K562 (cell line): ENCODE results near the gene TTC9C. TPM values are rescaled to one million over a fixed set of nuclear protein-coding genes. Genes with fewer than 3 reads are reported as not detected.

Experiments
- BRCA1 ChIP-seq, 2 experiments: fragments of 450-650 bp in 1 of 2; sonication (generic) in 1 of 2; formaldehyde crosslinking in 1 of 2; IDR thresholded peaks; 2 replicates each; pipeline versions ENCODE4 v1.5.0 to v1.6.1; 2017 to 2020; ENCODE audit warnings: mild to moderate bottlenecking in 1 of 2, missing genetic modification reagents in 1 of 2
- GABPB2 ChIP-seq: fragments of 250-450 bp; sonication (Bioruptor Pico); conservative IDR thresholded peaks from 2 replicates; pipeline ENCODE4 v1.5.1; 2021; ENCODE audit warnings: mild to moderate bottlenecking
- MYBL2 ChIP-seq, 2 experiments: fragments of 450-650 bp in 1 of 2; sonication (generic) in 1 of 2; formaldehyde crosslinking in 1 of 2; IDR thresholded peaks; 2 replicates each; pipeline versions ENCODE4 v1.6.1 to v1.8.1; 2017 to 2022; ENCODE audit warnings: borderline replicate concordance in 1 of 2, inconsistent platforms in 1 of 2, low read depth in 1 of 2, mild to moderate bottlenecking in 1 of 2, missing genetic modification reagents in 1 of 2, moderate library complexity in 1 of 2
- TOE1 ChIP-seq, 2 experiments: fragments of 450-650 bp in 1 of 2; sonication (generic) in 1 of 2; formaldehyde crosslinking in 1 of 2; IDR thresholded peaks; 2 replicates each; pipeline versions ENCODE4 v1.7.1 to v1.8.0; 2016 to 2022; ENCODE audit warnings: borderline replicate concordance in 2 of 2, mild to moderate bottlenecking in 2 of 2, antibody characterized with exemption in 1 of 2, inconsistent platforms in 1 of 2, low read depth in 1 of 2, missing genetic modification reagents in 1 of 2, moderate library complexity in 1 of 2
- polyA plus RNA-seq, 8 experiments: library from polyadenylated mRNA; depleted of rRNA in 4 of 8; stranded (reverse) in 5 of 8; unstranded in 3 of 8; fragments of >200 nt; fragmentation: Nextera tagmentation in 2 of 8; fragmentation: Illumina TruSeq in 1 of 8; extraction: Ambion mirVana in 2 of 8; extraction: Trizol in 1 of 8; gene quantifications; 2 replicates each; pipeline versions ENCODE4 v1.2.1 to v1.2.3, GENCODE V29; 2011 to 2014; ENCODE audit warnings: inconsistent platforms in 1 of 8, missing spikeins in 1 of 8
- total RNA-seq, 7 experiments: library from RNA; depleted of rRNA in 6 of 7; stranded (reverse); fragments of >200 nt in 6 of 7; fragmentation: Illumina TruSeq in 2 of 7; extraction: Trizol in 2 of 7; gene quantifications; 2 replicates each; pipeline versions ENCODE4 v1.2.1 to v1.2.3, GENCODE V29; 2011 to 2021; ENCODE audit warnings: low replicate concordance in 1 of 7
- TF ChIP-seq, protein P1 (sequence below): fragments of 450-650 bp; IDR thresholded peaks from 2 replicates; pipeline ENCODE4 v1.6.1; 2018; ENCODE audit not compliant: partially characterized antibody
- TF ChIP-seq, protein P2 (sequence below): fragments of 450-650 bp; IDR thresholded peaks from 2 replicates; pipeline ENCODE4 v1.6.1; 2016; ENCODE audit warnings: mild to moderate bottlenecking, moderate library complexity
- TF ChIP-seq, protein P3 (sequence below): sonication (generic); formaldehyde crosslinking; IDR thresholded peaks from 2 replicates; pipeline ENCODE4 v1.5.0; 2020; ENCODE audit warnings: missing genetic modification reagents

Gene TTC9C
- total and polyA plus RNA-seq, 9 of the 15 experiments (the other 6 are each of a cell fraction or from before 2014, with no cell fraction given): 32.8 to 59.0 (median 37.1) TPM

DNA sequence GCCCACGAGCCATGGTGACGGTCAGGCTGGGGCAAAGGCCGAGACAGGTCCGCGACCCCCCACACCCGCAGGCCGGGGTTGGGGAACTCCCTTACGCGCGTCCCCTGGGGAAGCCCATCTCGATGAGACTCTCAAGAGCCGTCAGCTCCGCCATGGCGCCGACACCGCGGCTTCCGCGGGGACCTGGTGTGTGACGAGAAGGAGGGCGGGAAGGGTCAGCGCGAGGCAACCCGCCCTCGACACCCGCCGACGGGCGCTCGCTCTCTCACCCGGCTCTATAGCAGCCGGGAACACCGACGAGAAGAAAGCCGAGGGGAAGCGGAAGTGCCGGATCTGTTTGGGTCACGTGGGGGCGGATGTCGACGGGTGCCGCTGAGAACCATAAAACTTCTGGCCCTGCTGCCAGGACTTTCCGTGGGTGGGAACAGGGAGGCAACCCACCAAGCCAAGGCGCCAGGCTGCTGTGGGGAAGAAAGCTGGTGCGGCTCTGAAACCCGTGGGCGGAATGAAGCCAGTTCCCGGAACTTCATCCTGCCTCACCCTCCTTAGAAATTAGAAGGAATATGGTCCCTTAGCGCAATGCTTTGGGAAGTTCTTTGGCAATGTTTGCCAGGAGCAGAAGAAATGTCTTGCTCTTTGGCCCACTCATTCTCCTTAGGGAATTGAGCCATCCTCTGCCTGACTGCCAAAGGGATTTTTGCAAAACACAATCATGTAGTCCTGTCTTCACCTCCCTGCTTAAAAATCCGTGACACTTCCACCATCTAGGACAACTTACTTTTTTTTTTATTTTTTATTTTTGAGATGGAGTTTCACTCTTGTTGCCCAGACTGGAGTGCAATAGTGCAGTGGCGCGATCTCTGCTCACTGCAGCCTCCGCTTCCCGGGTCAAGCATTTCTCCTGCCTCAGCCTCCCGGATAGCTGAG, 49.3 kb upstream of the TTC9C start, which contains the start of gene UBXN1 (continued):
- TF ChIP-seq, protein P1, sequence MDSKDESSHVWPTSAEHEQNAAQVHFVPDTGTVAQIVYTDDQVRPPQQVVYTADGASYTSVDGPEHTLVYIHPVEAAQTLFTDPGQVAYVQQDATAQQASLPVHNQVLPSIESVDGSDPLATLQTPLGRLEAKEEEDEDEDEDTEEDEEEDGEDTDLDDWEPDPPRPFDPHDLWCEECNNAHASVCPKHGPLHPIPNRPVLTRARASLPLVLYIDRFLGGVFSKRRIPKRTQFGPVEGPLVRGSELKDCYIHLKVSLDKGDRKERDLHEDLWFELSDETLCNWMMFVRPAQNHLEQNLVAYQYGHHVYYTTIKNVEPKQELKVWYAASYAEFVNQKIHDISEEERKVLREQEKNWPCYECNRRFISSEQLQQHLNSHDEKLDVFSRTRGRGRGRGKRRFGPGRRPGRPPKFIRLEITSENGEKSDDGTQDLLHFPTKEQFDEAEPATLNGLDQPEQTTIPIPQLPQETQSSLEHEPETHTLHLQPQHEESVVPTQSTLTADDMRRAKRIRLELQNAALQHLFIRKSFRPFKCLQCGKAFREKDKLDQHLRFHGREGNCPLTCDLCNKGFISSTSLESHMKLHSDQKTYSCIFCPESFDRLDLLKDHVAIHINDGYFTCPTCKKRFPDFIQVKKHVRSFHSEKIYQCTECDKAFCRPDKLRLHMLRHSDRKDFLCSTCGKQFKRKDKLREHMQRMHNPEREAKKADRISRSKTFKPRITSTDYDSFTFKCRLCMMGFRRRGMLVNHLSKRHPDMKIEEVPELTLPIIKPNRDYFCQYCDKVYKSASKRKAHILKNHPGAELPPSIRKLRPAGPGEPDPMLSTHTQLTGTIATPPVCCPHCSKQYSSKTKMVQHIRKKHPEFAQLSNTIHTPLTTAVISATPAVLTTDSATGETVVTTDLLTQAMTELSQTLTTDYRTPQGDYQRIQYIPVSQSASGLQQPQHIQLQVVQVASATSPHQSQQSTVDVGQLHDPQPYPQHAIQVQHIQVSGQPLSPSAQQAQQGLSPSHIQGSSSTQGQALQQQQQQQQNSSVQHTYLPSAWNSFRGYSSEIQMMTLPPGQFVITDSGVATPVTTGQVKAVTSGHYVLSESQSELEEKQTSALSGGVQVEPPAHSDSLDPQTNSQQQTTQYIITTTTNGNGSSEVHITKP: peak; percentile 33
- TF ChIP-seq, protein P2, sequence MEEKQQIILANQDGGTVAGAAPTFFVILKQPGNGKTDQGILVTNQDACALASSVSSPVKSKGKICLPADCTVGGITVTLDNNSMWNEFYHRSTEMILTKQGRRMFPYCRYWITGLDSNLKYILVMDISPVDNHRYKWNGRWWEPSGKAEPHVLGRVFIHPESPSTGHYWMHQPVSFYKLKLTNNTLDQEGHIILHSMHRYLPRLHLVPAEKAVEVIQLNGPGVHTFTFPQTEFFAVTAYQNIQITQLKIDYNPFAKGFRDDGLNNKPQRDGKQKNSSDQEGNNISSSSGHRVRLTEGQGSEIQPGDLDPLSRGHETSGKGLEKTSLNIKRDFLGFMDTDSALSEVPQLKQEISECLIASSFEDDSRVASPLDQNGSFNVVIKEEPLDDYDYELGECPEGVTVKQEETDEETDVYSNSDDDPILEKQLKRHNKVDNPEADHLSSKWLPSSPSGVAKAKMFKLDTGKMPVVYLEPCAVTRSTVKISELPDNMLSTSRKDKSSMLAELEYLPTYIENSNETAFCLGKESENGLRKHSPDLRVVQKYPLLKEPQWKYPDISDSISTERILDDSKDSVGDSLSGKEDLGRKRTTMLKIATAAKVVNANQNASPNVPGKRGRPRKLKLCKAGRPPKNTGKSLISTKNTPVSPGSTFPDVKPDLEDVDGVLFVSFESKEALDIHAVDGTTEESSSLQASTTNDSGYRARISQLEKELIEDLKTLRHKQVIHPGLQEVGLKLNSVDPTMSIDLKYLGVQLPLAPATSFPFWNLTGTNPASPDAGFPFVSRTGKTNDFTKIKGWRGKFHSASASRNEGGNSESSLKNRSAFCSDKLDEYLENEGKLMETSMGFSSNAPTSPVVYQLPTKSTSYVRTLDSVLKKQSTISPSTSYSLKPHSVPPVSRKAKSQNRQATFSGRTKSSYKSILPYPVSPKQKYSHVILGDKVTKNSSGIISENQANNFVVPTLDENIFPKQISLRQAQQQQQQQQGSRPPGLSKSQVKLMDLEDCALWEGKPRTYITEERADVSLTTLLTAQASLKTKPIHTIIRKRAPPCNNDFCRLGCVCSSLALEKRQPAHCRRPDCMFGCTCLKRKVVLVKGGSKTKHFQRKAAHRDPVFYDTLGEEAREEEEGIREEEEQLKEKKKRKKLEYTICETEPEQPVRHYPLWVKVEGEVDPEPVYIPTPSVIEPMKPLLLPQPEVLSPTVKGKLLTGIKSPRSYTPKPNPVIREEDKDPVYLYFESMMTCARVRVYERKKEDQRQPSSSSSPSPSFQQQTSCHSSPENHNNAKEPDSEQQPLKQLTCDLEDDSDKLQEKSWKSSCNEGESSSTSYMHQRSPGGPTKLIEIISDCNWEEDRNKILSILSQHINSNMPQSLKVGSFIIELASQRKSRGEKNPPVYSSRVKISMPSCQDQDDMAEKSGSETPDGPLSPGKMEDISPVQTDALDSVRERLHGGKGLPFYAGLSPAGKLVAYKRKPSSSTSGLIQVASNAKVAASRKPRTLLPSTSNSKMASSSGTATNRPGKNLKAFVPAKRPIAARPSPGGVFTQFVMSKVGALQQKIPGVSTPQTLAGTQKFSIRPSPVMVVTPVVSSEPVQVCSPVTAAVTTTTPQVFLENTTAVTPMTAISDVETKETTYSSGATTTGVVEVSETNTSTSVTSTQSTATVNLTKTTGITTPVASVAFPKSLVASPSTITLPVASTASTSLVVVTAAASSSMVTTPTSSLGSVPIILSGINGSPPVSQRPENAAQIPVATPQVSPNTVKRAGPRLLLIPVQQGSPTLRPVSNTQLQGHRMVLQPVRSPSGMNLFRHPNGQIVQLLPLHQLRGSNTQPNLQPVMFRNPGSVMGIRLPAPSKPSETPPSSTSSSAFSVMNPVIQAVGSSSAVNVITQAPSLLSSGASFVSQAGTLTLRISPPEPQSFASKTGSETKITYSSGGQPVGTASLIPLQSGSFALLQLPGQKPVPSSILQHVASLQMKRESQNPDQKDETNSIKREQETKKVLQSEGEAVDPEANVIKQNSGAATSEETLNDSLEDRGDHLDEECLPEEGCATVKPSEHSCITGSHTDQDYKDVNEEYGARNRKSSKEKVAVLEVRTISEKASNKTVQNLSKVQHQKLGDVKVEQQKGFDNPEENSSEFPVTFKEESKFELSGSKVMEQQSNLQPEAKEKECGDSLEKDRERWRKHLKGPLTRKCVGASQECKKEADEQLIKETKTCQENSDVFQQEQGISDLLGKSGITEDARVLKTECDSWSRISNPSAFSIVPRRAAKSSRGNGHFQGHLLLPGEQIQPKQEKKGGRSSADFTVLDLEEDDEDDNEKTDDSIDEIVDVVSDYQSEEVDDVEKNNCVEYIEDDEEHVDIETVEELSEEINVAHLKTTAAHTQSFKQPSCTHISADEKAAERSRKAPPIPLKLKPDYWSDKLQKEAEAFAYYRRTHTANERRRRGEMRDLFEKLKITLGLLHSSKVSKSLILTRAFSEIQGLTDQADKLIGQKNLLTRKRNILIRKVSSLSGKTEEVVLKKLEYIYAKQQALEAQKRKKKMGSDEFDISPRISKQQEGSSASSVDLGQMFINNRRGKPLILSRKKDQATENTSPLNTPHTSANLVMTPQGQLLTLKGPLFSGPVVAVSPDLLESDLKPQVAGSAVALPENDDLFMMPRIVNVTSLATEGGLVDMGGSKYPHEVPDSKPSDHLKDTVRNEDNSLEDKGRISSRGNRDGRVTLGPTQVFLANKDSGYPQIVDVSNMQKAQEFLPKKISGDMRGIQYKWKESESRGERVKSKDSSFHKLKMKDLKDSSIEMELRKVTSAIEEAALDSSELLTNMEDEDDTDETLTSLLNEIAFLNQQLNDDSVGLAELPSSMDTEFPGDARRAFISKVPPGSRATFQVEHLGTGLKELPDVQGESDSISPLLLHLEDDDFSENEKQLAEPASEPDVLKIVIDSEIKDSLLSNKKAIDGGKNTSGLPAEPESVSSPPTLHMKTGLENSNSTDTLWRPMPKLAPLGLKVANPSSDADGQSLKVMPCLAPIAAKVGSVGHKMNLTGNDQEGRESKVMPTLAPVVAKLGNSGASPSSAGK: peak; percentile 68
- peak; percentile 97 for TF ChIP-seq TOE1 (IDR thresholded peaks at IDR 0.05; ENCODE audit: borderline replicate concordance)
- TF ChIP-seq TOE1 (CRISPR knock-in tag; IDR thresholded peaks at IDR 0.05; ENCODE audit: borderline replicate concordance, low read depth): no peak
- no peak for TF ChIP-seq BRCA1 (IDR thresholded peaks at IDR 0.05)
- TF ChIP-seq BRCA1 (CRISPR knock-in tag; IDR thresholded peaks at IDR 0.05): no peak
- TF ChIP-seq, protein P3, sequence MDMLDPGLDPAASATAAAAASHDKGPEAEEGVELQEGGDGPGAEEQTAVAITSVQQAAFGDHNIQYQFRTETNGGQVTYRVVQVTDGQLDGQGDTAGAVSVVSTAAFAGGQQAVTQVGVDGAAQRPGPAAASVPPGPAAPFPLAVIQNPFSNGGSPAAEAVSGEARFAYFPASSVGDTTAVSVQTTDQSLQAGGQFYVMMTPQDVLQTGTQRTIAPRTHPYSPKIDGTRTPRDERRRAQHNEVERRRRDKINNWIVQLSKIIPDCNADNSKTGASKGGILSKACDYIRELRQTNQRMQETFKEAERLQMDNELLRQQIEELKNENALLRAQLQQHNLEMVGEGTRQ: peak; percentile 99
- TF ChIP-seq MYBL2 (IDR thresholded peaks at IDR 0.05; ENCODE audit: low read depth): no peak
- TF ChIP-seq MYBL2 (CRISPR knock-in tag; IDR thresholded peaks at IDR 0.05; ENCODE audit: borderline replicate concordance): no peak
- TF ChIP-seq GABPB2 (CRISPR knock-in tag): no peak
